ENCODE measurements around the gene GIGYF2. TPM values are rescaled to one million over a fixed set of nuclear protein-coding genes. Genes with fewer than 3 reads are reported as not detected.

The GIGYF2 gene
- total RNA-seq, 1 donor: 57.2 TPM

DNA sequence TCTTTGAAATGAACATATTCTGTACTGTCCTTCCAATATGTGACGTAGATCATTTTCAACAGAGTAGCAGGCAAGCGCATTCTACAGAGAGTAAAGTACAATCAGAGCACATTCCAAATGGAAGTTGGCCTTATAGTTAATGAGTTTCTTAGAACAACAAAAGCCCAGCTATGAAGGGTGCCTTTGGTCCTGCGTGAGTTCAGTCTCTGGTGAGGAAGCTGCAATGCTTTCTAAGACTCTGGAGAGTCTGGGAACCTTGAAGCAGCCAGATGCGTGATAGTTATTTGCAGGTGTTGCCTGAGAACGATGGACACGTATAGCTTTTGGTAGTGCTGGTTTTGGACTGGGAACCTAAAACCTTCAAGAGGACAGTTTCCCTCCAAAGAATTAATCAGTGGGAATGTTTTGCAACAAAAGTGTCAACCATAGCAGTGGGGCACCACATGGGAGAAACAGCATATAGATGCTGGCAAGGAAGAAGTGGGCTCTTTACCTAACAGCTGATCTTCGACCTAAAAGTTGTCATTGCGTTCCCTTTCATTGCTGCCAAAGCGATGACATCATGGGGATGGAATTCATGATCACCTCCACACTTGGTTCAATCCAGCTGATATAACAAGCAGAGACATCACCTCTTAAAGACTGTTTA lies 163.6 kb downstream of the GIGYF2 start:
- H4K20me1 ChIP-seq (ENCODE audit: insufficient read depth, low read length): peaks cover 3% of the 10 kb centered on the region
- H3K4me2 ChIP-seq (ENCODE audit: insufficient read depth, low read length): no peak overlapping the region
- no peak overlapping the region for H2AFZ ChIP-seq (ENCODE audit: low read length)
- peaks cover 43% of the 10 kb centered on the region for H3K36me3 ChIP-seq (ENCODE audit: insufficient read depth, low read length)
- DNase-seq (ENCODE audit: insufficient read length, low spot score, missing footprints): peak; percentile 31
- no peaks in the 10 kb centered on the region for H3K27me3 ChIP-seq (ENCODE audit: insufficient read depth, low read length)
- TF ChIP-seq, protein P1, sequence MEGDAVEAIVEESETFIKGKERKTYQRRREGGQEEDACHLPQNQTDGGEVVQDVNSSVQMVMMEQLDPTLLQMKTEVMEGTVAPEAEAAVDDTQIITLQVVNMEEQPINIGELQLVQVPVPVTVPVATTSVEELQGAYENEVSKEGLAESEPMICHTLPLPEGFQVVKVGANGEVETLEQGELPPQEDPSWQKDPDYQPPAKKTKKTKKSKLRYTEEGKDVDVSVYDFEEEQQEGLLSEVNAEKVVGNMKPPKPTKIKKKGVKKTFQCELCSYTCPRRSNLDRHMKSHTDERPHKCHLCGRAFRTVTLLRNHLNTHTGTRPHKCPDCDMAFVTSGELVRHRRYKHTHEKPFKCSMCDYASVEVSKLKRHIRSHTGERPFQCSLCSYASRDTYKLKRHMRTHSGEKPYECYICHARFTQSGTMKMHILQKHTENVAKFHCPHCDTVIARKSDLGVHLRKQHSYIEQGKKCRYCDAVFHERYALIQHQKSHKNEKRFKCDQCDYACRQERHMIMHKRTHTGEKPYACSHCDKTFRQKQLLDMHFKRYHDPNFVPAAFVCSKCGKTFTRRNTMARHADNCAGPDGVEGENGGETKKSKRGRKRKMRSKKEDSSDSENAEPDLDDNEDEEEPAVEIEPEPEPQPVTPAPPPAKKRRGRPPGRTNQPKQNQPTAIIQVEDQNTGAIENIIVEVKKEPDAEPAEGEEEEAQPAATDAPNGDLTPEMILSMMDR (IDR thresholded peaks at IDR 0.05; ENCODE audit: extremely low read depth, low read depth, low read length): no peak
- H3K9me3 ChIP-seq (ENCODE audit: low read depth, low read length): no peaks in the 10 kb centered on the region
- peaks cover 7% of the 10 kb centered on the region for H3K4me1 ChIP-seq (ENCODE audit: insufficient read depth, low read length)
- H3K79me2 ChIP-seq (ENCODE audit: insufficient read depth, low read length): no peaks in the 10 kb centered on the region
- H3K27ac ChIP-seq (ENCODE audit: low read depth, low read length): no peak overlapping the region
- no peak overlapping the region for H3K4me3 ChIP-seq (ENCODE audit: insufficient read depth, low read length)

DNA sequence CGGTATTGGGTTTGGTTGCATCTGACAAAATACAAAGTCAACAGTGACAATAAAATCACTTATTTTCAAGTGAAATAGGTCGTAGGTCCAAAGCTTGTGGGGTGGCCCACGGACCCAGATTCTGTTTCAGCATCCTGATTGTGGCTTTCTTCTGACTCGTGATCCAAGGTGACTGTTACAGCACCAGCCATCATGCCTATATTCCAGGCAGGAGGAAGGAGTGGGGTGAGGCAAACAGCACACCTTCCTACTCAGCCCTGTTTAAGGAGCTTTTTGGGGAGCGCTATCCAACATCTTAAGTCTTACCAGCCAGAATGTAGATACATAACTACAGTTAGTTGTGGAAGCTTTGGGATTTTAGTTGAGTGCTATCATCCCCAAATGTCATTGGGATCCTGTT lies 164.2 kb downstream of the GIGYF2 start:
- Histone ChIP-seq H4K20me1 (ENCODE audit: insufficient read depth, low read length) (peaks cover 3% of the 10 kb centered on the region), H3K4me3 (ENCODE audit: insufficient read depth, low read length) (no peak overlapping the region), H3K4me2 (ENCODE audit: insufficient read depth, low read length) (no peak overlapping the region), H2AFZ (ENCODE audit: low read length) (no peak overlapping the region), H3K27me3 (ENCODE audit: insufficient read depth, low read length) (no peaks in the 10 kb centered on the region), H3K9me3 (ENCODE audit: low read depth, low read length) (no peaks in the 10 kb centered on the region), H3K79me2 (ENCODE audit: insufficient read depth, low read length) (no peaks in the 10 kb centered on the region), H3K27ac (ENCODE audit: low read depth, low read length) (no peak overlapping the region), H3K4me1 (ENCODE audit: insufficient read depth, low read length) (peaks cover 6% of the 10 kb centered on the region), H3K36me3 (ENCODE audit: insufficient read depth, low read length) (peaks cover 40% of the 10 kb centered on the region)
- no peak for DNase-seq (ENCODE audit: insufficient read length, low spot score, missing footprints)
- TF ChIP-seq, protein P1 (IDR thresholded peaks at IDR 0.05; ENCODE audit: extremely low read depth, low read depth, low read length): no peak

DNA sequence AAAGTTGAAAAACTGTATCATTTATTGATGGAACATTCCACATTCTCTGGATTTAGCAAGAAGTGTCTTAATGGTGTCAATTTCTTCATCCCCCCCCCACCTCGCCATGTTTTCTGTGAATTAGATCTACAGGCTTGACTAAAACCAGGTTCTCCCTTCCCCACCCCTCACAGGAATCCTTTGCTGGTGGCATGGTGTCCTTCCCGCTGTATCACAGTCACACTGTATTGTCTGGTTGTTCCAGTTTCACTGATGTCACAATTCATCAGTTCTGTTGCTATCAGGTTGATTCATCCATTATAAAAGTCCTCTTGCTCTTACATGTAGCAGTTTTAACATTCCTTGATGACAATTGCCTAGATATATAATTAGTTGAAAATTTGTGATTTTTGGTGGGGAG lies 166.9 kb downstream of the GIGYF2 start:
- no peaks in the 10 kb centered on the region for H3K9me3 ChIP-seq (ENCODE audit: low read depth, low read length)
- H3K4me2 ChIP-seq (ENCODE audit: insufficient read depth, low read length): no peak overlapping the region
- TF ChIP-seq, protein P1 (IDR thresholded peaks at IDR 0.05; ENCODE audit: extremely low read depth, low read depth, low read length): no peak
- no peak overlapping the region for H2AFZ ChIP-seq (ENCODE audit: low read length)
- no peak overlapping the region for H3K27ac ChIP-seq (ENCODE audit: low read depth, low read length)
- no peaks in the 10 kb centered on the region for H3K4me1 ChIP-seq (ENCODE audit: insufficient read depth, low read length)
- no peaks in the 10 kb centered on the region for H3K27me3 ChIP-seq (ENCODE audit: insufficient read depth, low read length)
- peaks cover 3% of the 10 kb centered on the region for H4K20me1 ChIP-seq (ENCODE audit: insufficient read depth, low read length)
- DNase-seq (ENCODE audit: insufficient read length, low spot score, missing footprints): no peak
- no peak overlapping the region for H3K4me3 ChIP-seq (ENCODE audit: insufficient read depth, low read length)
- H3K36me3 ChIP-seq (ENCODE audit: insufficient read depth, low read length): peaks cover 13% of the 10 kb centered on the region
- H3K79me2 ChIP-seq (ENCODE audit: insufficient read depth, low read length): no peaks in the 10 kb centered on the region

DNA sequence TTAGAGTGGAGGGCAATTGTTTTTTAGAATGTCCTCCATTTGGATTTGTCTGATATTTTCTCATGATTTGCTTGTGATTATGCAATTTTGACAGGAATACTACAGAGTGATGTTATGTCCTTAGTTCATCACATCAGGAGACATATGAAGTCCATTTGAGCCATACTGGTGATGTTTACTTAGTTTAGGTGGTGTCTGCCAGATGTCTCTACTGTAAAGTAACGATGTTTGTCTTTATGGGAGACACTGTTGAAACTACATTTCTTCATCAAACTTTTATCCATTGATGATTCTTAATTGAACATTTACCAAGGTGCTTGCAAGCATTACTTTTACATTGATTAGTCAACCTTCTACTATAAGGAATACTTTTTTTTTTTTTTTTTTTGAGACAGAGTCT lies 168.0 kb downstream of the GIGYF2 start:
- Histone ChIP-seq H4K20me1 (ENCODE audit: insufficient read depth, low read length) (no peaks in the 10 kb centered on the region), H3K4me1 (ENCODE audit: insufficient read depth, low read length) (no peaks in the 10 kb centered on the region), H3K4me3 (ENCODE audit: insufficient read depth, low read length) (no peak overlapping the region), H3K79me2 (ENCODE audit: insufficient read depth, low read length) (no peaks in the 10 kb centered on the region), H3K9me3 (ENCODE audit: low read depth, low read length) (no peaks in the 10 kb centered on the region), H3K27me3 (ENCODE audit: insufficient read depth, low read length) (no peaks in the 10 kb centered on the region), H3K36me3 (ENCODE audit: insufficient read depth, low read length) (peaks cover 7% of the 10 kb centered on the region), H2AFZ (ENCODE audit: low read length) (no peak overlapping the region), H3K27ac (ENCODE audit: low read depth, low read length) (no peak overlapping the region), H3K4me2 (ENCODE audit: insufficient read depth, low read length) (no peak overlapping the region)
- TF ChIP-seq, protein P1 (IDR thresholded peaks at IDR 0.05; ENCODE audit: extremely low read depth, low read depth, low read length): no peak
- DNase-seq (ENCODE audit: insufficient read length, low spot score, missing footprints): peak; percentile 62

Measured in osteoblast (primary cell).